ENCODE data around the gene PLCG1.

The PLCG1 gene

GRCh38 chr20:41167118-41167470 is 29.8 kb downstream of the PLCG1 start:
- no peak for DNase-seq (ENCODE audit: low spot score)

GRCh38 chr20:41167481-41168253 is 30.3 kb downstream of the PLCG1 start:
- DNase-seq (ENCODE audit: low spot score) = no peak

- DNase-seq (ENCODE audit: low spot score) = no peak
These were observed 31.2 kb downstream of the PLCG1 start for GRCh38 chr20:41168281-41169161.

- no peak for DNase-seq (ENCODE audit: low spot score)
These were observed 31.9 kb downstream of the PLCG1 start for GRCh38 chr20:41169162-41169690.

- no peak for DNase-seq (ENCODE audit: low spot score)
These were observed 32.5 kb downstream of the PLCG1 start for GRCh38 chr20:41169791-41170351.

GRCh38 chr20:41170386-41171105 is 33.2 kb downstream of the PLCG1 start:
- DNase-seq (ENCODE audit: low spot score) = no peak

GRCh38 chr20:41171736-41172295 is 34.5 kb downstream of the PLCG1 start:
- no peak for DNase-seq (ENCODE audit: low spot score)

GRCh38 chr20:41172296-41173140 is 35.2 kb downstream of the PLCG1 start:
- DNase-seq (ENCODE audit: low spot score) = no peak

- peak; percentile 89 for DNase-seq (ENCODE audit: low spot score)
These were observed 35.9 kb downstream of the PLCG1 start for GRCh38 chr20:41173161-41173721.

GRCh38 chr20:41173791-41174341 is 36.5 kb downstream of the PLCG1 start:
- DNase-seq (ENCODE audit: low spot score) = no peak

GRCh38 chr20:41174373-41174772 is 37.0 kb downstream of the PLCG1 start:
- no peak for DNase-seq (ENCODE audit: low spot score)

GRCh38 chr20:41174782-41175181 is 37.4 kb downstream of the PLCG1 start:
- DNase-seq (ENCODE audit: low spot score) = no peak

- DNase-seq (ENCODE audit: low spot score) = no peak
These were observed 37.9 kb downstream of the PLCG1 start for GRCh38 chr20:41175201-41175651.

- no peak for DNase-seq (ENCODE audit: low spot score)
These were observed 38.5 kb downstream of the PLCG1 start for GRCh38 chr20:41175727-41176330.

GRCh38 chr20:41176711-41177552 is 39.6 kb downstream of the PLCG1 start:
- peak; percentile 32 for DNase-seq (ENCODE audit: low spot score)

GRCh38 chr20:41177636-41178035 is 40.3 kb downstream of the PLCG1 start:
- peak; percentile 38 for DNase-seq (ENCODE audit: low spot score)

GRCh38 chr20:41178495-41178894 is 41.2 kb downstream of the PLCG1 start:
- DNase-seq (ENCODE audit: low spot score) = peak; percentile 12

GRCh38 chr20:41178904-41179432 is 41.6 kb downstream of the PLCG1 start:
- DNase-seq (ENCODE audit: low spot score) = peak; percentile 38
